Cardiac fibroblast (primary cell): ENCODE results near the gene MED9.

Source experiments
- DNase-seq, 2 donors: peaks; one replicate each; pipeline versions ENCODE4 v3.0.0 to v3.0.0-alpha.2; 2010; ENCODE audit warnings: low read depth in 2 of 2
- H3K4me3 ChIP-seq, 2 donors: replicated peaks in 1 of 2; 1 replicate in 1 of 2; 2 replicates in 1 of 2; pipeline ENCODE4 v1.5.1; 2011; ENCODE audit warnings: low read depth in 2 of 2, low read length in 2 of 2, mild to moderate bottlenecking in 2 of 2, moderate library complexity in 1 of 2
- TF ChIP-seq, protein P1 (sequence below): IDR thresholded peaks from one replicate; pipeline ENCODE4 v1.5.1; 2011; ENCODE audit warnings: low read depth, mild to moderate bottlenecking, low read length, inconsistent platforms

The MED9 gene

GRCh38 chr17:17506893-17507464, 30.2 kb downstream of the MED9 start:
- DNase-seq = no peak
- no peak overlapping the region for H3K4me3 ChIP-seq
- TF ChIP-seq, protein P1, sequence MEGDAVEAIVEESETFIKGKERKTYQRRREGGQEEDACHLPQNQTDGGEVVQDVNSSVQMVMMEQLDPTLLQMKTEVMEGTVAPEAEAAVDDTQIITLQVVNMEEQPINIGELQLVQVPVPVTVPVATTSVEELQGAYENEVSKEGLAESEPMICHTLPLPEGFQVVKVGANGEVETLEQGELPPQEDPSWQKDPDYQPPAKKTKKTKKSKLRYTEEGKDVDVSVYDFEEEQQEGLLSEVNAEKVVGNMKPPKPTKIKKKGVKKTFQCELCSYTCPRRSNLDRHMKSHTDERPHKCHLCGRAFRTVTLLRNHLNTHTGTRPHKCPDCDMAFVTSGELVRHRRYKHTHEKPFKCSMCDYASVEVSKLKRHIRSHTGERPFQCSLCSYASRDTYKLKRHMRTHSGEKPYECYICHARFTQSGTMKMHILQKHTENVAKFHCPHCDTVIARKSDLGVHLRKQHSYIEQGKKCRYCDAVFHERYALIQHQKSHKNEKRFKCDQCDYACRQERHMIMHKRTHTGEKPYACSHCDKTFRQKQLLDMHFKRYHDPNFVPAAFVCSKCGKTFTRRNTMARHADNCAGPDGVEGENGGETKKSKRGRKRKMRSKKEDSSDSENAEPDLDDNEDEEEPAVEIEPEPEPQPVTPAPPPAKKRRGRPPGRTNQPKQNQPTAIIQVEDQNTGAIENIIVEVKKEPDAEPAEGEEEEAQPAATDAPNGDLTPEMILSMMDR = no peak

DNA sequence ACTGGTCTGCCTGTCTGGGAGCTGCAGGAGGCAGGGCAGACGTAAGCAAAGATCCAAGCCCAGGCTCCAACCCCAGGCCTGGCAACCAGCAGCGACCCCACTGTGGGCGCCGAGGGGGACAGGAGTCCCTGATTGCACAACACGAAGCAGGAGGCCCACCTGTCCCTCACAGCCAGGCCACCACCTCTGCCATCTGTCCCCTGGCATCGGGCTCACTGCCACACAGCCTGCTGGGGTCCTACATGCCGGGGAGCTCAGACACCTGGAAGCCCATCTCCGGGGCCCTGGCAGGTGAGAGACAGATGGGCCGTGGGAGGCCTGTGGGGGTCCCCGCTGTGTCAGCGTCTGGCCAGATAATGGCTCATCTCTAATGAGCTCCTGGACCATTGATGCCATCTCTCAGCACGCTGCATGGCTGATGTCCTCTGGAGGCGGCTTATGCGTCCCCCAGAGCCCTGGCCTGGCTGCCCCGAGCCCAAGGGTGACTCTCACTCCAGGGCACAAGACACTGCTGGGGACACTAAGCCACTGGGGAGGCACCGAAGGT, 30.7 kb downstream of the MED9 start:
- TF ChIP-seq, protein P1 = no peak
- no peak for DNase-seq
- no peak overlapping the region for H3K4me3 ChIP-seq

DNA sequence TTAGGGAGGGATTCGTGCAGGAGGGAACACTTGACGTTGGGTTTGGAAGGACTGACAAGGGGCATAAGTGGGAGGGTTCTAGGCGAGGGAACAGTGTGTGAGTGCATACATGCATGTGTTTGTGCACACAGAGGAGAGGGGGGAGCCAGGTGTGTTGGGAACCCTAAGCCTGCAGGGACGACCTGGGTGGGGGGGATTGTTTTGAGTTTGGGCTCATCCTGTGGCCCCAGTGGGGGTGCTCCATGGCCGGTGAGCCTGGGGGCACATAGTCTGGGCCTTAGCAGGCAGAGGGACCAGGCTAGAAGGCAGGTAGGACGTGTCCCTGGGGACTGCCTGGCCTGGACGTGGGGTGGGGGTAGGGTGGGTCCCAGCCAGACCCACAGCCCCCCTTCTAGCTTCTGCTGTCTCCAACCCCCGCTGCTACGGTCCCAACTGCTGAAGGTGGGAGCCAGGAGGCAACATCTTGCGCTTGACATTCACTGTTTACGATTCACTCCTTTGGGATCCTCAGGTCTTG, 31.3 kb downstream of the MED9 start:
- DNase-seq = no peak
- TF ChIP-seq, protein P1 = no peak
- no peak overlapping the region for H3K4me3 ChIP-seq

GRCh38 chr17:17508646-17509591, 32.1 kb downstream of the MED9 start:
- TF ChIP-seq, protein P1 = no peak
- DNase-seq = no peak
- no peak overlapping the region for H3K4me3 ChIP-seq

GRCh38 chr17:17509601-17510425, 33.0 kb downstream of the MED9 start:
- TF ChIP-seq, protein P1 = no peak
- no peak overlapping the region for H3K4me3 ChIP-seq
- DNase-seq = no peak
